GM18520 (cell line): Measurements from ENCODE around the gene KCNAB1.
A peak's percentile ranks its signal among the peaks of the same experiment; 100 is the strongest.

Experiments
- ATAC-seq: cut with Tn5 transposase; IDR thresholded peaks from one replicate; pipeline ENCODE4 v1.9.1; 2021; ENCODE audit not compliant: unreplicated experiment

Gene KCNAB1

GRCh38 chr3:156483002-156483401 lies 362.6 kb downstream of the KCNAB1 start:
- no peak for ATAC-seq

- peak; percentile 85 for ATAC-seq
Measured at GRCh38 chr3:156483426-156483825, 363.0 kb downstream of the KCNAB1 start.

GRCh38 chr3:156483961-156484787 lies 363.8 kb downstream of the KCNAB1 start:
- ATAC-seq: peak; percentile 61

DNA sequence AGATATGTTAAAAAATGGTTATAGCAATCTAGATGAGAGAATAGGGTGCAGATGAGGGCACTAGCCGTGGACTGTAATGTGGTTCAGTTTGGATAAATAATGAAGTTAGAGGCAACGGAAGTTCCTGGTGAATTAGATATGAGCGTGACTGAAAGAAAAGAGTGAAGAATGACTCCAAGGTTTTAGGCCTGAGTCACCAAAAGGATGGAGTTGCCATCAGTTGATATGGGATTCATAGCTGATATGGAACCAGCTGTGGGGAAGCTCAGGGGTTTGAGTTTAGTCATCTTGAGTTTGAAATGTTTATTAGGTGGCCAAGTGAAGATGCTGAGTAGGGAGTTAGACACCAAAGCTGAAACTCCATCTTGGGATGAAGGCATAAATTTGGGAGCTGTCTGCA lies 368.4 kb downstream of the KCNAB1 start:
- ATAC-seq: no peak

- no peak for ATAC-seq
Measured at GRCh38 chr3:156489462-156489911, 369.1 kb downstream of the KCNAB1 start.

- ATAC-seq: no peak
Measured at GRCh38 chr3:156491192-156491591, 370.8 kb downstream of the KCNAB1 start.

GRCh38 chr3:156492801-156493261 lies 372.5 kb downstream of the KCNAB1 start:
- ATAC-seq: no peak

DNA sequence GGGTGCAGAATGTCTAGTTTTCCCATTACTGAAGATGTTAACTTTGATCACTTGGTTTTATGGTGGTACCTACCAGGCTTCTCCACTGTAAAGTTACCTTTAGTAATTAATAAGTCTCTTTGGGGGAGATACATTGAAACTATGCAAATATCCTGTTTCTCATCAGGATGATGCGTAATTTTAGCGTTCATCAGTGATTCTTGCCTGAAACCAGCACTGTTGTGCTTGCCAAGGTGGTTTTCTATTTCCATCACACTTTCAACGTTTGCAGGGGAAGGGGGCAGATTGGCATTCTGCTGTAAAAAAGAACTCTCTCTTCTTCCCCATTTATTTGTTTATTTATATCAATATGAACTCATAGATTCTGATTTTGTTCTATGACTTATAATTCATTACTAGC lies 373.5 kb downstream of the KCNAB1 start:
- no peak for ATAC-seq

DNA sequence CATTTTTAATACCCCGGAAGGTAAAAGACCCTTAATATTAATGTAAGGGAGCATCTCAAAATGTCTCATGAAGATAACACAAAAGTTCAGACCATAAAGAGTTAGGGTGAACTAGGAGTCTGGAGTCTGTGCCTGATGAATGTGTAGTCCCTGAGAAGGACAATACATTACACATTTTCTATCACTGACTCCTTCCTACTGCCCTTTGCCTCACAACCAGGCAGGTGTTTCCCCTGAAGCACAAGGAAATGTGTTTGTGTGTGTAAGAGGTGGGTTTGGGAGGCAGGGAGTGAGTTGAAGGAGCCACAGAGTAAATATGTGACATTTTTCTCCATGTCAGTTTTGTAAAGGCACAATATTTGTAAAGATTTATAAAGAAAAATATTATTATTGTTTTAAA lies 375.4 kb downstream of the KCNAB1 start:
- no peak for ATAC-seq

- ATAC-seq: no peak
Measured at GRCh38 chr3:156497326-156497725, 376.9 kb downstream of the KCNAB1 start.

DNA sequence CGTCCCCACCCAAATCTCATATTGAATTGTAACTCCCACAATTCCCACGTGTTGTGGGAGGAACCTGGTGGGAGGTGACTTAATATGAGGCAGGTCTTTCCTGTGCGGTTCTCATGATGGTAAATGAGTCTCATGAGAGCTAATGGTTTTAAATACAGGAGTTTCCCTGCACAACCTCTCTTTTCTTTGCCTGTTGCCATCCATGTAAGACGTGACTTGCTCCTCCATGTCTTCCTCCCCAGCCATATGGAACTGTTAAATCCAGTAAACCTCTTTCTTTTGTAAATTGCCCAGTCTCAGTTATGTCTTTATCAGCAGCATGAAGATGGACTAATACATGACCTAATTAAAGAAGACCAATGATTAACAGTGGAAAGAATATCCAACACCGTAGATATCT lies 377.9 kb downstream of the KCNAB1 start:
- ATAC-seq: no peak

DNA sequence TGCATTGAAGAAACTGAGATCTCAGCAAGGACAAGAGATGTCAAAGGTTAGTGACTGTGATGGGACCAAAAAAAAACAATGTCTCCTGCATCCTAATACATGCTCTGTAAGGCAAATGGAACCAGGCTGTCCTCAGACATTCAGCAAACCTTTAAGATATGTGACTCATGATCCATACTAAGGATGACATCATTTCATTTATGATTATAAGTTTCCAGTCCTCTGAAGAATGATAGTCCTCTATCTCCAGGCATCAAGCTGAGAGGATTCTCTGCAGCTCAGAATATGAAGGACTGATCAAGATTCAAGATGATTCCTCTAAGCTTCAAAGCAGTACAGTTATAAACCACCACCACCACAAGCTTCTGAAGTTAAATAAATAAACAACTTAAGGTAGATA lies 386.9 kb downstream of the KCNAB1 start:
- no peak for ATAC-seq

- ATAC-seq: peak; percentile 79
Measured at GRCh38 chr3:156509189-156510174, 389.1 kb downstream of the KCNAB1 start.

DNA sequence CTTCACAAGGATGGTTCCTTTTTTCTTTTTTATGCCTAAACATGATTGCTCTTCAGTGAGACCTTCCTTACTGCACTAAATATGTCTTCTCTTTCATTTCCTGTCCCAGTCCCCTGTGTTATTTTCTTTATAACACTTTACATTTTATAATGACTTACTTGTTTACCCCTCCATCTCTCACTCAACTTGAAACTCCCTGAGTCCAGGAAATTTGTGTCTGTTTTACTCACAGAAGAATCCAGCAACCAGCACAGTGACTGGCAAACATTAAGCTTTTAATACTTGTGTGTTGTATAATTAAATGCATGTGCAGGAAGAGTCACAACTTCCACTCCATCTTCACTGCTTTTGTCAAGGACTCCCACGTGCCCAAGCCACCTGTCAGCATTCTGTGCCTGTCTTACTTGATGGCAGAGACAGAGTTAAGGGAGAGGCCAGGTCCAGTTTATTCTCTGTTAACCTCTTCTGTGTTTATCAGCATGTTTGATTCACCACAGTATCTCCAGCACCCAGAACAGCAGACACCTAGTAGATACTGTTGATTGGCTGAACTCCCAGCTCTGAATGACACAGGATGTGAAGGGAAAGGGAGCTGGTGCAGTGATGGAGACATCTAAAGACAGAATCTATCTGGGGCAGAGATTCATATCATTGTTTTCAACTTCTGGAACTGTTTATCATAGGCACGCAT lies 391.8 kb downstream of the KCNAB1 start:
- ATAC-seq: no peak

GRCh38 chr3:156513619-156514018 lies 393.2 kb downstream of the KCNAB1 start:
- ATAC-seq: no peak

DNA sequence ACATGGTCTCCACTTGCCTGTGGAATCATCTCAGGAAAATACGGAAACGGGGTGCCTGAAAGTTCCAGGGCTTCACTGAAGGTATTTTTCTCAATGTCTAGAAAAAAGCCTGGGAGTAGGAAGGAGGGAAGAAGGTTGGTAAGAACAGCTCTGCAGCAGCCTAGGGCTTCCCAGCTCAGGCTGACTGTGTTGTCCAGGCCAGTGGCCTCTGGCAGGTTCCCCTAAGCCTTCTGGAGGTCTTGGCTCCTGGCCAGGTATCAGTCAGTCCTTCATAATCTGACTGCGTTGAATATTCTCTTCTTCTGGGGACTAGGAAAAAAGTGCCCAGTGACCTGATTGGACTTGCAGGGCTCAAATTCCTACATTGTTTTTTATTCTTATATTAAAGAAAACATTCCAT lies 395.9 kb downstream of the KCNAB1 start:
- ATAC-seq: no peak

DNA sequence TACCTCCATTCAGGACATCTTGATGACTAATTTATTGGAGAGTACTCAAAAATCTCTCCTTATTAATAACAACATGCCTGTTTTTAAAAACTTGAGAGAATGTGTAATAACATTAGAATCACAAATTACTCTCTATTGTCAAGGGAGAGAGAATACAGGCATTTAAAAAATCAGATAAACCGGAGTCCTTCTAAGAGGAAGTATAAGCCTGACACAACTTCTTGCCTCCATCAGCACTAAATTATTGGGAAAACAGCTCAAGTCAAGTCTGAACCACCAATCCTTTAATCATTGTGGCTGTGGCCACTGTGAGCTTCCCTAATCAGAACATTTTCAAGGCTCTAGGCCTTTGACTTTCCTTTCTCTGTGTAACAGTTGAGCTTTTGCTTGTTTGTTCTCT lies 396.6 kb downstream of the KCNAB1 start:
- no peak for ATAC-seq

- ATAC-seq: no peak
Measured at GRCh38 chr3:156518726-156519125, 398.3 kb downstream of the KCNAB1 start.

DNA sequence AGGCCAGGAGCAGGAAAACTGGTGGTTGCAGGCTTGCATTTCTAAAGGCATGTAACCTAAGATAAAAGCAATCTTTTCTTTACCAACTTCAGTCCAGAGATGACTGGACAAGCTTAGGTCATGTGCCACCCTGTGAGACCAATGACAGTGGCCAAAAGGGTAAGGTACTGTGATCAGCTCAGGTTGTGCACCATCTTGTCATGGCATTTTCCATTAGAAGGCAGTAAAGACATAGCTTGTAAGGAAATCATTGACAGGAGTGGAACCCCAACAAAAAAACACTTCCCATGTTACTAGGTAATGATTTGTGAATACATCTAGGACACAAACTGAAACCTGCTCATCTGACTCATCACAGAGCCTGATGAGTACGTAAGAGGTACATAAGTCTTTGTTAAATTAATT lies 399.4 kb downstream of the KCNAB1 start:
- ATAC-seq: peak; percentile 81

GRCh38 chr3:156522673-156523072 lies 402.3 kb downstream of the KCNAB1 start:
- no peak for ATAC-seq

DNA sequence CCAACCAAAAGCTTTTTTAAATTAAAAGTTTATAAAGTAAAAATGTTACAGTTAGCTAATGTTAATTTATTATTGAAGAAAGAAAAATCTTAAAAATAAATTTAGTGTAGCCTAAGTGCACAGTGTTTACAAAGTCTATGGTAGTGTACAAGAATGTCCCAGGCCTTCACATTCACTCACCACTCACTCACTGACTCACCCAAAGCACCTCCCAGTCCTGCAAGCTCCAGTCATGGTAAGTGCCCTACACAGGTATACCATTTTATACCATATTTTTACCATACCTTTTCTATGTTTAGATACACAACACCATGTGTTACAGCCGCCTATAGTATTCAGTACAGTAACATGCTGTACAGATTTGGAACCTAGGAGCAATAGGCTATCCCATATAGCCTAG lies 405.4 kb downstream of the KCNAB1 start:
- ATAC-seq: no peak
